NT2/D1 (cell line): ENCODE results near the gene TMEM51.
"Not testable (repeated sequence)": the region's sequence is repeated elsewhere in the genome, so short reads cannot be mapped to it uniquely, and the experiment has no call there.

Source experiments
- DNase-seq: peaks from one replicate; pipeline ENCODE4 v3.0.0-alpha.2; 2011; ENCODE audit warnings: low read depth, low spot score
- H3K27me3 ChIP-seq: 2 replicates; pipeline ENCODE4 v1.6.0; 2011; ENCODE audit warnings: mild to moderate bottlenecking; ENCODE audit not compliant: insufficient read length, insufficient read depth
- H3K36me3 ChIP-seq: 2 replicates; pipeline ENCODE4 v1.6.1; 2011; ENCODE audit warnings: mild to moderate bottlenecking, low read length, mixed read lengths; ENCODE audit not compliant: insufficient read depth, insufficient read length
- H3K4me1 ChIP-seq: 2 replicates; pipeline ENCODE4 v1.5.1; 2011; ENCODE audit not compliant: insufficient read depth, insufficient read length
- H3K4me3 ChIP-seq: 2 replicates; pipeline ENCODE4 v1.5.1; 2011; ENCODE audit warnings: low read depth; ENCODE audit not compliant: insufficient read length
- H3K9ac ChIP-seq: 2 replicates; pipeline ENCODE4 v1.6.0; 2011; ENCODE audit warnings: low read depth; ENCODE audit not compliant: insufficient read length
- H3K9me3 ChIP-seq: 2 replicates; pipeline ENCODE4 v1.5.1; 2011; ENCODE audit warnings: mild to moderate bottlenecking, low read length; ENCODE audit not compliant: insufficient read depth
- SUZ12 ChIP-seq: IDR thresholded peaks from 2 replicates; pipeline ENCODE4 v1.6.1; 2011; ENCODE audit not compliant: insufficient read length, insufficient read depth; ENCODE audit errors: extremely low read depth
- YY1 ChIP-seq: IDR thresholded peaks from 2 replicates; pipeline ENCODE4 v1.6.1; 2011; ENCODE audit not compliant: insufficient read length, insufficient read depth
- ZNF274 ChIP-seq: IDR thresholded peaks from 2 replicates; pipeline ENCODE4 v1.6.1; 2011; ENCODE audit warnings: mild to moderate bottlenecking, low read depth, low read length

TMEM51 gene

GRCh38 chr1:15167386-15167785 is 13.8 kb downstream of the TMEM51 start:
- no peak overlapping the region for H3K9ac ChIP-seq
- DNase-seq = no peak
- TF ChIP-seq YY1 (no peak), ZNF274 (no peak)

GRCh38 chr1:15168479-15168878 is 14.9 kb downstream of the TMEM51 start:
- no peak for DNase-seq
- H3K9me3 ChIP-seq = no peaks in the 10 kb centered on the region
- no peak overlapping the region for H3K4me3 ChIP-seq
- no peaks in the 10 kb centered on the region for H3K4me1 ChIP-seq
- H3K36me3 ChIP-seq = no peaks in the 10 kb centered on the region
- H3K9ac ChIP-seq = no peak overlapping the region
- TF ChIP-seq YY1 (no peak), SUZ12 (no peak), ZNF274 (no peak)
- H3K27me3 ChIP-seq = no peaks in the 10 kb centered on the region

More at GRCh38 chr1:15167386-15167785, 13.8 kb downstream of the TMEM51 start:
- H3K4me1 ChIP-seq = no peaks in the 10 kb centered on the region
- no peaks in the 10 kb centered on the region for H3K9me3 ChIP-seq
- no peaks in the 10 kb centered on the region for H3K27me3 ChIP-seq
- no peak overlapping the region for H3K4me3 ChIP-seq
- H3K36me3 ChIP-seq = no peaks in the 10 kb centered on the region

- no peak for DNase-seq
- no peaks in the 10 kb centered on the region for H3K4me1 ChIP-seq
- TF ChIP-seq SUZ12 (no peak), YY1 (no peak), ZNF274 (no peak)
- H3K36me3 ChIP-seq = no peaks in the 10 kb centered on the region
- H3K9me3 ChIP-seq = no peaks in the 10 kb centered on the region
- no peaks in the 10 kb centered on the region for H3K27me3 ChIP-seq
- H3K4me3 ChIP-seq = no peak overlapping the region
- H3K9ac ChIP-seq = no peak overlapping the region
These were observed 16.5 kb downstream of the TMEM51 start for GRCh38 chr1:15170071-15170470.

- no peak overlapping the region for H3K9ac ChIP-seq
- H3K9me3 ChIP-seq = no peaks in the 10 kb centered on the region
- no peaks in the 10 kb centered on the region for H3K27me3 ChIP-seq
- TF ChIP-seq ZNF274 = no peak
- TF ChIP-seq YY1 = no peak
- TF ChIP-seq SUZ12 = no peak
- H3K4me1 ChIP-seq = peaks cover 2% of the 10 kb centered on the region
- H3K4me3 ChIP-seq = no peak overlapping the region
- no peaks in the 10 kb centered on the region for H3K36me3 ChIP-seq
- DNase-seq = no peak
These were observed 17.8 kb downstream of the TMEM51 start for GRCh38 chr1:15171271-15171908.

GRCh38 chr1:15172405-15173259 is 19.1 kb downstream of the TMEM51 start:
- TF ChIP-seq ZNF274 (no peak), YY1 (no peak), SUZ12 (no peak)
- Histone ChIP-seq H3K4me1 (peaks cover 4% of the 10 kb centered on the region), H3K4me3 (no peak overlapping the region), H3K36me3 (no peaks in the 10 kb centered on the region), H3K9ac (no peak overlapping the region), H3K9me3 (no peaks in the 10 kb centered on the region), H3K27me3 (no peaks in the 10 kb centered on the region)
- no peak for DNase-seq

GRCh38 chr1:15173863-15174614 is 20.5 kb downstream of the TMEM51 start:
- Histone ChIP-seq H3K36me3 (no peaks in the 10 kb centered on the region), H3K4me1 (peaks cover 4% of the 10 kb centered on the region), H3K9ac (no peak overlapping the region), H3K9me3 (no peaks in the 10 kb centered on the region), H3K27me3 (no peaks in the 10 kb centered on the region), H3K4me3 (no peak overlapping the region)
- no peak for TF ChIP-seq SUZ12
- no peak for TF ChIP-seq ZNF274
- TF ChIP-seq YY1 = no peak
- DNase-seq = no peak

GRCh38 chr1:15174615-15174983 is 21.1 kb downstream of the TMEM51 start:
- Histone ChIP-seq H3K4me3 (no peak overlapping the region), H3K4me1 (peaks cover 4% of the 10 kb centered on the region), H3K9me3 (no peaks in the 10 kb centered on the region), H3K9ac (no peak overlapping the region), H3K27me3 (no peaks in the 10 kb centered on the region), H3K36me3 (no peaks in the 10 kb centered on the region)
- TF ChIP-seq YY1 (no peak), SUZ12 (no peak), ZNF274 (no peak)
- DNase-seq = no peak

- not testable (repeated sequence) for H3K4me3 ChIP-seq
These were observed 22.0 kb downstream of the TMEM51 start for GRCh38 chr1:15175324-15176094.

More at GRCh38 chr1:15175324-15176094, 22.0 kb downstream of the TMEM51 start:
- H3K9ac ChIP-seq, DNase-seq, H3K9me3 ChIP-seq, H3K4me1 ChIP-seq, H3K27me3 ChIP-seq, H3K36me3 ChIP-seq: not testable (repeated sequence)
